ENCODE data around the gene POLR2A. TPM values are rescaled to one million over a fixed set of nuclear protein-coding genes. Genes with fewer than 3 reads are reported as not detected.

Gene POLR2A
- polyA plus RNA-seq, 1 donor from 2014 or later, result 9.1 TPM

DNA sequence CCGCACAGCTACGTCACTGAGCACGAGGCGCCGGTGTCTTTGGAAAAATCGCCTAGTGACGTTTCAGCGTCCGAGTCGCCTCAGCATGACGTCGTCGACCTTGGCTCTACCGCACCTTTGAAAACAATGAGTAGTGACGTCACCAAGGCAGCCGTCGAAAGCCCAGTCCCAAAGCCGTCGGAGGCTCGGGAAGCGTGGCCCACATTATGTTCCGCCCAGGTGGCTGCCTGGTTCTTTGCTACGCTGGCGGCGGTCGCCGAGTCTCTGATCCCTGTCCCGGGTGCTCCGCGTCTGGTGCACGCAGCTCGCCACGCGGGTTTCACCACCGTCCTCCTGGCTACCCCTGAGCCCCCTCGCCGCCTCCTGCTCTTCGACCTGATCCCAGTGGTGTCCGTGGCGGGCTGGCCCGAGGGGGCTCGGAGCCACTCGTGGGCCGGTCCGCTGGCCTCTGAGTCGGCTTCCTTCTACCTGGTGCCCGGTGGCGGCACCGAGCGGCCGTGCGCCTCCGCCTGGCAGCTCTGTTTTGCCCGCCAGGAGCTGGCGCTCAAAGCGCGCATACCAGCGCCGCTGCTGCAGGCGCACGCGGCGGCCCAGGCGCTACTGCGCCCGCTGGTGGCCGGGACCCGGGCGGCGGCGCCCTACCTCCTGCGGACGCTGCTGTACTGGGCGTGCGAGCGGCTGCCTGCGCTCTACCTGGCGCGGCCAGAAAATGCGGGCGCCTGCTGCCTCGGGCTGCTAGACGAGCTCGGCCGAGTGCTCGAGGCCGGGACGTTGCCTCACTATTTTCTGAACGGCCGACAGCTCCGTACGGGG is 47.4 kb upstream of the POLR2A start:
- TF ChIP-seq POLR2AphosphoS5 (IDR thresholded peaks at IDR 0.05) (peak; percentile 38), RAD21 (conservative IDR thresholded peaks at IDR 0.05) (peak; percentile 85), EP300 (conservative IDR thresholded peaks at IDR 0.05; ENCODE audit: poor library complexity, severe bottlenecking) (no peak), REST (IDR thresholded peaks at IDR 0.05; ENCODE audit: borderline replicate concordance) (no peak), SMC3 (conservative IDR thresholded peaks at IDR 0.05; ENCODE audit: poor library complexity) (peak; percentile 89), MXI1 (conservative IDR thresholded peaks at IDR 0.05; ENCODE audit: poor library complexity, severe bottlenecking) (peak; percentile 83), TAF1 (IDR thresholded peaks at IDR 0.05; ENCODE audit: low read depth) (no peak), EZH2 (IDR thresholded peaks at IDR 0.05; ENCODE audit: borderline replicate concordance, insufficient read depth, low read length, poor library complexity, severe bottlenecking) (no peak)
- TF ChIP-seq, protein P1, sequence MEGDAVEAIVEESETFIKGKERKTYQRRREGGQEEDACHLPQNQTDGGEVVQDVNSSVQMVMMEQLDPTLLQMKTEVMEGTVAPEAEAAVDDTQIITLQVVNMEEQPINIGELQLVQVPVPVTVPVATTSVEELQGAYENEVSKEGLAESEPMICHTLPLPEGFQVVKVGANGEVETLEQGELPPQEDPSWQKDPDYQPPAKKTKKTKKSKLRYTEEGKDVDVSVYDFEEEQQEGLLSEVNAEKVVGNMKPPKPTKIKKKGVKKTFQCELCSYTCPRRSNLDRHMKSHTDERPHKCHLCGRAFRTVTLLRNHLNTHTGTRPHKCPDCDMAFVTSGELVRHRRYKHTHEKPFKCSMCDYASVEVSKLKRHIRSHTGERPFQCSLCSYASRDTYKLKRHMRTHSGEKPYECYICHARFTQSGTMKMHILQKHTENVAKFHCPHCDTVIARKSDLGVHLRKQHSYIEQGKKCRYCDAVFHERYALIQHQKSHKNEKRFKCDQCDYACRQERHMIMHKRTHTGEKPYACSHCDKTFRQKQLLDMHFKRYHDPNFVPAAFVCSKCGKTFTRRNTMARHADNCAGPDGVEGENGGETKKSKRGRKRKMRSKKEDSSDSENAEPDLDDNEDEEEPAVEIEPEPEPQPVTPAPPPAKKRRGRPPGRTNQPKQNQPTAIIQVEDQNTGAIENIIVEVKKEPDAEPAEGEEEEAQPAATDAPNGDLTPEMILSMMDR (IDR thresholded peaks at IDR 0.05; ENCODE audit: poor library complexity, severe bottlenecking), result peak; percentile 97
- no peaks in the 10 kb centered on the region for H3K9me3 ChIP-seq (ENCODE audit: low read length)
- H4K20me1 ChIP-seq (ENCODE audit: insufficient read depth), result no peaks in the 10 kb centered on the region
- H3K4me2 ChIP-seq (ENCODE audit: low read length), result no peak overlapping the region
- H3K4me3 ChIP-seq (ENCODE audit: low read length), result peak overlapping the region; percentile 85
- H3F3A ChIP-seq (ENCODE audit: insufficient read depth, low read length, poor library complexity, severe bottlenecking), result peaks cover 4% of the 10 kb centered on the region
- no peaks in the 10 kb centered on the region for H3K79me2 ChIP-seq (replicated peaks; ENCODE audit: insufficient read depth, low read length)
- peak overlapping the region; percentile 97 for H3K9ac ChIP-seq (ENCODE audit: low read length)
- H3K27me3 ChIP-seq (ENCODE audit: insufficient read depth, low read depth, low read length), result peaks cover 43% of the 10 kb centered on the region
- peak overlapping the region; percentile 24 for H3K27ac ChIP-seq (ENCODE audit: low read length)
- H2AFZ ChIP-seq (ENCODE audit: low read depth, low read length), result no peak overlapping the region
- no peaks in the 10 kb centered on the region for H3K36me3 ChIP-seq (ENCODE audit: insufficient read depth, low read length)
- H3K9me2 ChIP-seq (ENCODE audit: insufficient read depth, low read length), result no peaks in the 10 kb centered on the region

- Histone ChIP-seq H3K27ac (ENCODE audit: low read length) (no peak overlapping the region), H3K9me3 (ENCODE audit: low read length) (no peaks in the 10 kb centered on the region), H3K27me3 (ENCODE audit: insufficient read depth, low read depth, low read length) (peaks cover 43% of the 10 kb centered on the region), H3K4me2 (ENCODE audit: low read length) (no peak overlapping the region), H3K9ac (ENCODE audit: low read length) (peak overlapping the region; percentile 97), H3K9me2 (ENCODE audit: insufficient read depth, low read length) (no peaks in the 10 kb centered on the region), H2AFZ (ENCODE audit: low read depth, low read length) (no peak overlapping the region), H3F3A (ENCODE audit: insufficient read depth, low read length, poor library complexity, severe bottlenecking) (peaks cover 4% of the 10 kb centered on the region), H3K4me3 (ENCODE audit: low read length) (peak overlapping the region; percentile 85), H3K36me3 (ENCODE audit: insufficient read depth, low read length) (no peaks in the 10 kb centered on the region), H3K79me2 (replicated peaks; ENCODE audit: insufficient read depth, low read length) (no peaks in the 10 kb centered on the region), H4K20me1 (ENCODE audit: insufficient read depth) (no peaks in the 10 kb centered on the region)
- TF ChIP-seq SMC3 (conservative IDR thresholded peaks at IDR 0.05; ENCODE audit: poor library complexity) (peak; percentile 7), EZH2 (IDR thresholded peaks at IDR 0.05; ENCODE audit: borderline replicate concordance, insufficient read depth, low read length, poor library complexity, severe bottlenecking) (no peak), POLR2AphosphoS5 (IDR thresholded peaks at IDR 0.05) (no peak)
These were observed 46.8 kb upstream of the POLR2A start for GRCh38 chr17:7437369-7437863.

All from neural cell (in vitro differentiated cells).